ENCODE measurements around the gene TMPRSS7. TPM values are rescaled to one million over a fixed set of nuclear protein-coding genes. Genes with fewer than 3 reads are reported as not detected.
A peak's percentile ranks its signal among the peaks of the same experiment; 100 is the strongest.

TMPRSS7 gene
- total RNA-seq, 4 donors from 2014 or later = not detected

DNA sequence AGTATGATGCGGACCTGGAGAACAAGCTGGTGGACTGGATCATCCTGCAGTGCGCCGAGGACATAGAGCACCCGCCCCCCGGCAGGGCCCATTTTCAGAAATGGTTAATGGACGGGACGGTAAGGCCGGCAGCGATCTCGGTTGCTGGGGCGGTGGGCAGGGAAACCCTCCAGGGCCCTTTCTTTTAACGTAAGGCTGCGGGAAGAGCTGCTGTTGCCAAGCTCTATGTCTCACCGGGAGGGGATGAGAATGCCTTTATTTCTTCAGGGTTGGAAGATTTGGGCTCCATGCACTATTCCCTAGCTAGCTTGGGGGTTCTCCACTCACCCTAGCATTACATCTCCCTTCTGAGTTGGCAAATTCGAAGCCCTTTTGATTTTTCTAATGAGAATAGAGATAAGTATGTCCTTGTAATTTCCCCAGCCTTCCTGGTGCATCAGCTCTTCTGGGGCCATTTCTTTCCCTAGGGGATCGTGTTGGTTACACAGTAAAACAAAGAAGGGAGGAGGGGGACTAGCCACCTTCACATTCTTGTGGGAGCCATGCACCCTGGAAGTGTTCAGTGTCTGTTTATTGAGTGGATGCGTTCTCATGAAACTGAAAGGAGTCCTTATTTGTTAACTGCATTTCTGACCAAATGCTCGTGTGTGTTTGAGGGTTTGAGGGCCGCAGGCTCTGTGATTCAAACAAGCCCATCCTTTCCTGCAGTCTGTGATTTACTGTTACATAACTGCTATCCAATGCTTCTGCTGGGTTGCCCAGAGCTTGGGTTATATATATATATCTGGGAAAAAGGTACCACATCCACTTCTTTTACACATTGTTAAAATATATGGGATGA lies 34.8 kb upstream of the TMPRSS7 start:
- intact Hi-C loops (cut with DNase I) = no loop called here
- H3K27ac ChIP-seq = no peak overlapping the region
- DNase-seq = no peak
- no peaks in the 10 kb centered on the region for H3K9me3 ChIP-seq
- no peaks in the 10 kb centered on the region for H3K36me3 ChIP-seq
- 35 to 52% methylated on average over 9 to 15 of the region's 19 CpGs for WGBS, 2 donors
- peaks cover 0 to 39% (median 0%) of the 10 kb centered on the region in 4 donors for H3K27me3 ChIP-seq
- peaks cover 6 to 23% (median 10%) of the 10 kb centered on the region in 3 donors for H3K4me1 ChIP-seq
- no peak for TF ChIP-seq POLR2A (IDR thresholded peaks at IDR 0.05)
- no peak for TF ChIP-seq CTCF (IDR thresholded peaks at IDR 0.05)
- H3K4me3 ChIP-seq = peak overlapping the region; percentile 13 to 61 (median 41)

- no peaks in the 10 kb centered on the region for H3K36me3 ChIP-seq
- WGBS, 2 donors = 88 to 97% methylated on average over 3 to 5 of the region's 5 CpGs
- no peak overlapping the region for H3K4me3 ChIP-seq
- no peaks in the 10 kb centered on the region for H3K9me3 ChIP-seq
- TF ChIP-seq POLR2A (IDR thresholded peaks at IDR 0.05) (no peak), CTCF (IDR thresholded peaks at IDR 0.05) (no peak)
- H3K27me3 ChIP-seq = peaks cover 0 to 39% (median 0%) of the 10 kb centered on the region in 4 donors
- no peak for DNase-seq
- H3K27ac ChIP-seq = no peak overlapping the region
- H3K4me1 ChIP-seq = peaks cover 6 to 23% (median 10%) of the 10 kb centered on the region in 3 donors
- intact Hi-C loops (cut with DNase I) = no loop called here
Observed at GRCh38 chr3:112000367-112000771, 34.2 kb upstream of the TMPRSS7 start.

GRCh38 chr3:112000966-112001365 lies 33.6 kb upstream of the TMPRSS7 start:
- Histone ChIP-seq H3K27me3 (peaks cover 0 to 39% (median 0%) of the 10 kb centered on the region in 4 donors), H3K4me1 (peaks cover 6 to 23% (median 10%) of the 10 kb centered on the region in 3 donors), H3K9me3 (no peaks in the 10 kb centered on the region), H3K27ac (no peak overlapping the region), H3K36me3 (no peaks in the 10 kb centered on the region), H3K4me3 (no peak overlapping the region)
- no peak for DNase-seq
- 75 to 80% methylated on average over 1 to 2 of the region's 2 CpGs for WGBS, 2 donors
- no peak for TF ChIP-seq POLR2A (IDR thresholded peaks at IDR 0.05)
- intact Hi-C loops (cut with DNase I) = no loop called here

- H3K4me3 ChIP-seq = no peak overlapping the region
- no peaks in the 10 kb centered on the region for H3K9me3 ChIP-seq
- H3K36me3 ChIP-seq = no peaks in the 10 kb centered on the region
- 90 to 93% methylated on average over 2 of the region's 2 CpGs for whole genome bisulfite sequencing, 2 donors
- no peak for DNase-seq
- H3K27me3 ChIP-seq = peaks cover 0 to 39% (median 0%) of the 10 kb centered on the region in 4 donors
- H3K4me1 ChIP-seq = peaks cover 6 to 23% (median 10%) of the 10 kb centered on the region in 3 donors
- intact Hi-C loops (cut with DNase I) = no loop called here
- H3K27ac ChIP-seq = no peak overlapping the region
- TF ChIP-seq CTCF (IDR thresholded peaks at IDR 0.05) (no peak), POLR2A (IDR thresholded peaks at IDR 0.05) (no peak)
Observed at GRCh38 chr3:112001526-112001925, 33.0 kb upstream of the TMPRSS7 start.

GRCh38 chr3:112002096-112002971 lies 32.2 kb upstream of the TMPRSS7 start:
- intact Hi-C loops (cut with DNase I) = no loop called here
- Histone ChIP-seq H3K4me1 (peaks cover 6 to 23% (median 10%) of the 10 kb centered on the region in 3 donors), H3K27me3 (peaks cover 0 to 39% (median 0%) of the 10 kb centered on the region in 4 donors), H3K27ac (no peak overlapping the region), H3K9me3 (no peaks in the 10 kb centered on the region), H3K4me3 (no peak overlapping the region), H3K36me3 (no peaks in the 10 kb centered on the region)
- WGBS, 2 donors = 61 to 62% methylated on average over 7 to 8 of the region's 8 CpGs
- TF ChIP-seq CTCF (IDR thresholded peaks at IDR 0.05) = no peak
- TF ChIP-seq POLR2A (IDR thresholded peaks at IDR 0.05) = no peak
- no peak for DNase-seq
